Caco-2 (cell line): ENCODE data around the gene MEG3. TPM values are rescaled to one million over a fixed set of nuclear protein-coding genes. Genes with fewer than 3 reads are reported as not detected.

Experiments used
- BruUV-seq: library from RNA; stranded (reverse); fragments of 400-500 nt; replicated peaks from 2 replicates; lab custom pipeline; 2021; lab: Mats Ljungman, UMichigan
- CTCF ChIA-PET: fragments of 300-600 bp; sonication (Branson Sonifier 250); formaldehyde crosslinking; loops from one replicate; lab custom pipeline; 2022; ENCODE audit warnings: antibody characterized with exemption; lab: Charles Lee
- POLR2A ChIA-PET: fragments of 300-600 bp; sonication (Branson Sonifier 250); formaldehyde crosslinking; loops from one replicate; lab custom pipeline; 2022; ENCODE audit warnings: antibody characterized with exemption; lab: Charles Lee
- DNase-seq, 2 experiments: peaks; one replicate each; pipeline versions ENCODE4 v3.0.0 to v3.0.0-alpha.2; 2020 to 2022
- H3K27me3 ChIP-seq: replicated peaks from 2 replicates; pipeline ENCODE4 v1.6.0; 2011; ENCODE audit warnings: low read length; ENCODE audit not compliant: control insufficient read depth, insufficient read depth
- H3K36me3 ChIP-seq: 2 replicates; pipeline ENCODE4 v1.5.1; 2011; ENCODE audit warnings: low read length; ENCODE audit not compliant: control insufficient read depth, insufficient read depth
- H3K4me1 ChIP-seq: fragments of 250-450 bp; sonication (Bioruptor Pico); 2 replicates; pipeline ENCODE4 v1.5.1; 2020; ENCODE audit warnings: mild to moderate bottlenecking
- H3K4me3 ChIP-seq: 2 replicates; pipeline ENCODE4 v1.5.1; 2011; ENCODE audit warnings: low read depth, mild to moderate bottlenecking, control low read depth, low read length
- H3K9me3 ChIP-seq: fragments of 250-450 bp; sonication (Bioruptor Pico); 2 replicates; pipeline ENCODE4 v1.5.1; 2020; ENCODE audit warnings: mild to moderate bottlenecking, moderate library complexity
- H3K27ac Mint-ChIP-seq: one replicate; pipeline ENCODE4 v1.8.0; 2022; ENCODE audit warnings: mixed read lengths; ENCODE audit not compliant: unreplicated experiment
- H3K27me3 Mint-ChIP-seq: one replicate; pipeline ENCODE4 v1.8.0; 2022; ENCODE audit warnings: mixed read lengths; ENCODE audit not compliant: insufficient read depth, unreplicated experiment
- H3K36me3 Mint-ChIP-seq: one replicate; pipeline ENCODE4 v1.8.0; 2022; ENCODE audit warnings: mild to moderate bottlenecking, mixed read lengths; ENCODE audit not compliant: insufficient read depth, unreplicated experiment
- H3K4me1 Mint-ChIP-seq: one replicate; pipeline ENCODE4 v1.8.0; 2022; ENCODE audit warnings: low read depth, mixed read lengths; ENCODE audit not compliant: unreplicated experiment
- H3K4me3 Mint-ChIP-seq: one replicate; pipeline ENCODE4 v1.8.0; 2022; ENCODE audit warnings: mild to moderate bottlenecking, moderate library complexity, mixed read lengths; ENCODE audit not compliant: unreplicated experiment
- H3K9me3 Mint-ChIP-seq: one replicate; pipeline ENCODE4 v1.8.0; 2022; ENCODE audit warnings: mixed read lengths; ENCODE audit not compliant: unreplicated experiment
- intact Hi-C: fragments of 100-400 bp; cut with micrococcal nuclease; formaldehyde crosslinking; loops from one replicate; pipeline ENCODE4 v1.10.0; 2022; ENCODE audit not compliant: unreplicated experiment
- total RNA-seq: library from RNA; stranded (reverse); gene quantifications from 2 replicates; pipeline ENCODE4 v1.2.3, GENCODE V29; 2022
- TF ChIP-seq, protein P1 (sequence below), 2 experiments: fragments of 200-600 bp in 1 of 2; IDR thresholded peaks; 1 replicate in 1 of 2; 2 replicates in 1 of 2; pipeline versions ENCODE4 v1.5.1 to v1.8.0; 2011 to 2022; ENCODE audit warnings: antibody characterized with exemption in 1 of 2, control low read depth in 1 of 2, inconsistent platforms in 1 of 2, low read depth in 1 of 2, low read length in 1 of 2, mild to moderate bottlenecking in 1 of 2, moderate library complexity in 1 of 2; ENCODE audit not compliant: insufficient read depth in 1 of 2, severe bottlenecking in 1 of 2, unreplicated experiment in 1 of 2

The MEG3 gene
- total RNA-seq, 1 experiment from 2014 or later: not detected

GRCh38 chr14:100882991-100883788 is 57.3 kb downstream of the MEG3 start:
- H3K4me1 Mint-ChIP-seq: no peaks in the 10 kb centered on the region
- Histone ChIP-seq H3K27me3 (no peaks in the 10 kb centered on the region), H3K4me3 (no peak overlapping the region), H3K9me3 (no peaks in the 10 kb centered on the region), H3K4me1 (no peaks in the 10 kb centered on the region), H3K36me3 (no peaks in the 10 kb centered on the region)
- intact Hi-C loops: no loop called here
- no peak overlapping the region for H3K27ac Mint-ChIP-seq
- no TSS peak for BruUV-seq
- peaks cover 13% of the 10 kb centered on the region for H3K27me3 Mint-ChIP-seq
- H3K4me3 Mint-ChIP-seq: no peak overlapping the region
- CTCF ChIA-PET: interaction anchor here (0.6 kb wide), 1 partner anchor 735 kb away, joined by 4 read pairs; no protein-coding TSS in a partner anchor
- POLR2A ChIA-PET: no interaction called here
- TF ChIP-seq, protein P1, sequence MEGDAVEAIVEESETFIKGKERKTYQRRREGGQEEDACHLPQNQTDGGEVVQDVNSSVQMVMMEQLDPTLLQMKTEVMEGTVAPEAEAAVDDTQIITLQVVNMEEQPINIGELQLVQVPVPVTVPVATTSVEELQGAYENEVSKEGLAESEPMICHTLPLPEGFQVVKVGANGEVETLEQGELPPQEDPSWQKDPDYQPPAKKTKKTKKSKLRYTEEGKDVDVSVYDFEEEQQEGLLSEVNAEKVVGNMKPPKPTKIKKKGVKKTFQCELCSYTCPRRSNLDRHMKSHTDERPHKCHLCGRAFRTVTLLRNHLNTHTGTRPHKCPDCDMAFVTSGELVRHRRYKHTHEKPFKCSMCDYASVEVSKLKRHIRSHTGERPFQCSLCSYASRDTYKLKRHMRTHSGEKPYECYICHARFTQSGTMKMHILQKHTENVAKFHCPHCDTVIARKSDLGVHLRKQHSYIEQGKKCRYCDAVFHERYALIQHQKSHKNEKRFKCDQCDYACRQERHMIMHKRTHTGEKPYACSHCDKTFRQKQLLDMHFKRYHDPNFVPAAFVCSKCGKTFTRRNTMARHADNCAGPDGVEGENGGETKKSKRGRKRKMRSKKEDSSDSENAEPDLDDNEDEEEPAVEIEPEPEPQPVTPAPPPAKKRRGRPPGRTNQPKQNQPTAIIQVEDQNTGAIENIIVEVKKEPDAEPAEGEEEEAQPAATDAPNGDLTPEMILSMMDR (IDR thresholded peaks at IDR 0.05; ENCODE audit: insufficient read depth in 1 of 2, low read depth in 1 of 2, low read length in 1 of 2, severe bottlenecking in 1 of 2, unreplicated experiment in 1 of 2): no peak
- no peak for DNase-seq
- H3K36me3 Mint-ChIP-seq: no peaks in the 10 kb centered on the region
- peaks cover 14% of the 10 kb centered on the region for H3K9me3 Mint-ChIP-seq

DNA sequence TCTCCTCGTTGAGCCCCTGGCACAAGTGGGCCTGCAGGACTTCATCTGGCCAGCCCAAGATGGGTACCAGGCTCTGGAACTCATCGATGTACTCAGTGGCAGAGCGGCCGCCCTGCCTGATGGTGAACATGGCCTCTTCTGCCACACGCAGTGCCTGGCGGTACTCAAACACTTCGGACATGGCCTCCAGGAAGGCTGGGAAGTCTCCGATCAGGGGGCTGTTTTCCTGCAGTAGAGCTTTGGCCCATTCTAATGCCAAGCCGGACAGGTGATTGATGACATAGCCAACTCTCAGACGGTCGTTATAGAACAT is 57.8 kb downstream of the MEG3 start:
- ChIA-PET CTCF (interaction anchor here (0.6 kb wide), 1 partner anchor 734 kb away, joined by 4 read pairs; no protein-coding TSS in a partner anchor), POLR2A (no interaction called here)
- Mint-ChIP-seq H3K27ac (no peak overlapping the region), H3K36me3 (no peaks in the 10 kb centered on the region), H3K4me3 (no peak overlapping the region), H3K9me3 (peaks cover 14% of the 10 kb centered on the region), H3K27me3 (peaks cover 16% of the 10 kb centered on the region), H3K4me1 (no peaks in the 10 kb centered on the region)
- intact Hi-C loops: no loop called here
- Histone ChIP-seq H3K9me3 (no peaks in the 10 kb centered on the region), H3K4me1 (no peaks in the 10 kb centered on the region), H3K4me3 (no peak overlapping the region), H3K36me3 (no peaks in the 10 kb centered on the region), H3K27me3 (no peaks in the 10 kb centered on the region)
- DNase-seq: no peak
- no TSS peak for BruUV-seq
- TF ChIP-seq, protein P1 (IDR thresholded peaks at IDR 0.05; ENCODE audit: insufficient read depth in 1 of 2, low read depth in 1 of 2, low read length in 1 of 2, severe bottlenecking in 1 of 2, unreplicated experiment in 1 of 2): no peak

DNA sequence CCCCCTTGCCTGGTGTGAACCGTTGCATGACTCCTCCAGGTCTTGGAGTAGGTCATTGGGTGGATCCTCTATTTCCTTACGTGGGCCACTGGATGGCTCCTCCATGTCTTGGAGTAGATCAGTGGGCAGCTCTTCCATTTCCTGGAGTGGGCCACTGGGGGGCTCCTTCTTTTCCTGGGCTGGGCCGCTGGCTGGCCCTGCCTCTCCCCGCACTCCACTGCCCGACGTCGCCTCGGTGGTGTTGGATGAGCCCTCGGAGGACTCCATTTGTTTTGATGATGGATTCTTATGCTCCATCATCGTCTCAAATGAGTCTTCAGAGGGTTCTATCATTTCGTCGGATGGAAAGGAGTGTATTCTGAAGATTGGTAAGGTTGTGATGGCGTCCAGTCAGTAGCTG is 58.5 kb downstream of the MEG3 start:
- Mint-ChIP-seq H3K4me3 (no peak overlapping the region), H3K9me3 (peaks cover 14% of the 10 kb centered on the region), H3K36me3 (no peaks in the 10 kb centered on the region), H3K27me3 (peaks cover 16% of the 10 kb centered on the region), H3K27ac (no peak overlapping the region), H3K4me1 (no peaks in the 10 kb centered on the region)
- Histone ChIP-seq H3K36me3 (no peaks in the 10 kb centered on the region), H3K9me3 (no peaks in the 10 kb centered on the region), H3K4me3 (no peak overlapping the region), H3K27me3 (no peaks in the 10 kb centered on the region), H3K4me1 (no peaks in the 10 kb centered on the region)
- CTCF ChIA-PET: no interaction called here
- BruUV-seq: no TSS peak
- TF ChIP-seq, protein P1 (IDR thresholded peaks at IDR 0.05; ENCODE audit: insufficient read depth in 1 of 2, low read depth in 1 of 2, low read length in 1 of 2, severe bottlenecking in 1 of 2, unreplicated experiment in 1 of 2): no peak
- intact Hi-C loops: no loop called here
- POLR2A ChIA-PET: no interaction called here
- DNase-seq: no peak
